Neural progenitor cell (in vitro differentiated cells): ENCODE data around the gene CDKN1A. TPM values are rescaled to one million over a fixed set of nuclear protein-coding genes. Genes with fewer than 3 reads are reported as not detected.

Source experiments
- DNase-seq: peaks from one replicate; pipeline ENCODE4 v3.0.0-alpha.2; 2016; ENCODE audit warnings: low spot score
- H2AFZ ChIP-seq: fragments of 200-600 bp; sonication (generic); replicated peaks from 2 replicates; pipeline ENCODE4 v1.6.1; 2016; ENCODE audit warnings: antibody characterized with exemption
- H3F3A ChIP-seq: fragments of 200-600 bp; sonication (generic); 2 replicates; pipeline ENCODE4 v1.6.1; 2016; ENCODE audit warnings: antibody characterized with exemption, low read depth
- H3K27ac ChIP-seq: fragments of 200-600 bp; sonication (generic); 2 replicates; pipeline ENCODE4 v1.5.1; 2016; ENCODE audit warnings: mild to moderate bottlenecking
- H3K27me3 ChIP-seq: fragments of 200-600 bp; sonication (generic); 2 replicates; pipeline ENCODE4 v1.6.1; 2016; ENCODE audit warnings: mild to moderate bottlenecking, moderate library complexity
- H3K36me3 ChIP-seq: fragments of 200-600 bp; sonication (generic); 2 replicates; pipeline ENCODE4 v1.5.1; 2016
- H3K4me1 ChIP-seq: fragments of 200-600 bp; sonication (generic); 2 replicates; pipeline ENCODE4 v1.6.1; 2016; ENCODE audit warnings: mixed run types
- H3K4me2 ChIP-seq: fragments of 200-600 bp; sonication (generic); 2 replicates; pipeline ENCODE4 v1.6.1; 2016
- H3K4me3 ChIP-seq: fragments of 200-600 bp; sonication (generic); 2 replicates; pipeline ENCODE4 v1.5.1; 2016
- H3K79me2 ChIP-seq: fragments of 200-600 bp; sonication (generic); 2 replicates; pipeline ENCODE4 v1.6.1; 2016; ENCODE audit warnings: low read depth
- H3K9ac ChIP-seq: fragments of 200-600 bp; sonication (generic); 2 replicates; pipeline ENCODE4 v1.6.1; 2016
- H3K9me3 ChIP-seq: fragments of 200-600 bp; sonication (generic); 2 replicates; pipeline ENCODE4 v1.5.1; 2016; ENCODE audit warnings: low read depth
- H4K20me1 ChIP-seq: fragments of 200-600 bp; sonication (generic); 2 replicates; pipeline ENCODE4 v1.6.1; 2016; ENCODE audit warnings: low read depth
- H3K27ac Mint-ChIP-seq: 3 replicates; pipeline ENCODE4 v1.8.0; 2021; ENCODE audit warnings: mixed read lengths
- H3K27me3 Mint-ChIP-seq: 2 replicates; pipeline ENCODE4 v1.8.0; 2022; ENCODE audit warnings: low read depth, mild to moderate bottlenecking, inconsistent platforms, moderate library complexity, mixed read lengths; ENCODE audit not compliant: insufficient read depth
- H3K36me3 Mint-ChIP-seq: 3 replicates; pipeline ENCODE4 v1.8.0; 2021; ENCODE audit warnings: mixed read lengths
- H3K4me1 Mint-ChIP-seq: 3 replicates; pipeline ENCODE4 v1.8.0; 2021; ENCODE audit warnings: mixed read lengths
- H3K4me3 Mint-ChIP-seq: 3 replicates; pipeline ENCODE4 v1.8.0; 2021; ENCODE audit warnings: mild to moderate bottlenecking, moderate library complexity, mixed read lengths
- H3K9me3 Mint-ChIP-seq: 3 replicates; pipeline ENCODE4 v1.8.0; 2020; ENCODE audit warnings: mixed read lengths
- CTCF ChIP-seq: fragments of 200-600 bp; sonication (generic); IDR thresholded peaks from 2 replicates; pipeline ENCODE4 v1.5.1; 2017; ENCODE audit warnings: antibody characterized with exemption, mild to moderate bottlenecking
- EZH2 ChIP-seq: fragments of 200-600 bp; sonication (generic); IDR thresholded peaks from 2 replicates; pipeline ENCODE4 v1.6.1; 2017; ENCODE audit warnings: antibody characterized with exemption, mild to moderate bottlenecking, moderate library complexity
- EZH2phosphoT487 ChIP-seq: fragments of 200-600 bp; sonication (generic); IDR thresholded peaks from 2 replicates; pipeline ENCODE4 v1.6.1; 2017; ENCODE audit warnings: antibody characterized with exemption
- total RNA-seq: library from RNA; depleted of rRNA; stranded (reverse); fragments of >200 nt; gene quantifications from 2 replicates; pipeline ENCODE4 v1.2.3, GENCODE V29; 2015; ENCODE audit warnings: low replicate concordance

CDKN1A gene
- total RNA-seq, 1 donor from 2014 or later = 7.0 TPM

- H3K27ac ChIP-seq = no peak overlapping the region
- no peaks in the 10 kb centered on the region for H3K36me3 ChIP-seq
- Mint-ChIP-seq H3K9me3 (no peaks in the 10 kb centered on the region), H3K27ac (no peak overlapping the region), H3K4me3 (peak overlapping the region; percentile 83), H3K27me3 (peaks cover 44% of the 10 kb centered on the region), H3K4me1 (peaks cover 21% of the 10 kb centered on the region), H3K36me3 (no peaks in the 10 kb centered on the region)
- H3K9ac ChIP-seq = no peak overlapping the region
- H3K79me2 ChIP-seq = peaks cover 48% of the 10 kb centered on the region
- peaks cover 25% of the 10 kb centered on the region for H3K27me3 ChIP-seq
- H3F3A ChIP-seq = peaks cover 39% of the 10 kb centered on the region
- peak overlapping the region; percentile 28 for H2AFZ ChIP-seq
- peaks cover 31% of the 10 kb centered on the region for H4K20me1 ChIP-seq
- H3K9me3 ChIP-seq = no peaks in the 10 kb centered on the region
- peak overlapping the region; percentile 65 for H3K4me3 ChIP-seq
- peak; percentile 63 for DNase-seq
- H3K4me1 ChIP-seq = peaks cover 32% of the 10 kb centered on the region
- TF ChIP-seq CTCF = no peak
- no peak for TF ChIP-seq EZH2phosphoT487
- no peak for TF ChIP-seq EZH2
- H3K4me2 ChIP-seq = peak overlapping the region; percentile 86
Observed at GRCh38 chr6:36679043-36679833, 724 bp downstream of the CDKN1A start.

- Histone ChIP-seq H3K4me3 (no peak overlapping the region), H3K4me1 (peaks cover 12% of the 10 kb centered on the region), H3K36me3 (no peaks in the 10 kb centered on the region), H3K27ac (no peak overlapping the region), H3K9ac (no peak overlapping the region), H3F3A (peaks cover 24% of the 10 kb centered on the region), H3K27me3 (peaks cover 25% of the 10 kb centered on the region), H2AFZ (no peak overlapping the region), H3K4me2 (no peak overlapping the region), H3K79me2 (peaks cover 48% of the 10 kb centered on the region), H4K20me1 (peaks cover 31% of the 10 kb centered on the region), H3K9me3 (no peaks in the 10 kb centered on the region)
- Mint-ChIP-seq H3K27me3 (peaks cover 36% of the 10 kb centered on the region), H3K4me1 (peaks cover 19% of the 10 kb centered on the region), H3K27ac (no peak overlapping the region), H3K36me3 (no peaks in the 10 kb centered on the region), H3K9me3 (no peaks in the 10 kb centered on the region), H3K4me3 (no peak overlapping the region)
- DNase-seq = no peak
- no peak for TF ChIP-seq EZH2phosphoT487
- TF ChIP-seq CTCF = no peak
- TF ChIP-seq EZH2 = no peak
Observed at GRCh38 chr6:36682328-36683144, 4.0 kb downstream of the CDKN1A start.

GRCh38 chr6:36683145-36683655, 4.7 kb downstream of the CDKN1A start:
- Mint-ChIP-seq H3K9me3 (no peaks in the 10 kb centered on the region), H3K27ac (no peak overlapping the region), H3K36me3 (no peaks in the 10 kb centered on the region), H3K27me3 (peaks cover 30% of the 10 kb centered on the region), H3K4me3 (no peak overlapping the region), H3K4me1 (peaks cover 14% of the 10 kb centered on the region)
- H3K9me3 ChIP-seq = no peaks in the 10 kb centered on the region
- H3K9ac ChIP-seq = no peak overlapping the region
- no peak for DNase-seq
- H3K36me3 ChIP-seq = no peaks in the 10 kb centered on the region
- H3K4me2 ChIP-seq = no peak overlapping the region
- H3F3A ChIP-seq = peaks cover 17% of the 10 kb centered on the region
- peaks cover 25% of the 10 kb centered on the region for H3K27me3 ChIP-seq
- no peak overlapping the region for H3K4me3 ChIP-seq
- H3K4me1 ChIP-seq = peaks cover 5% of the 10 kb centered on the region
- H4K20me1 ChIP-seq = peaks cover 31% of the 10 kb centered on the region
- TF ChIP-seq EZH2phosphoT487 = no peak
- no peak for TF ChIP-seq EZH2
- TF ChIP-seq CTCF = no peak
- H2AFZ ChIP-seq = no peak overlapping the region
- peaks cover 48% of the 10 kb centered on the region for H3K79me2 ChIP-seq
- no peak overlapping the region for H3K27ac ChIP-seq
